Activated T-helper 2 cell treated with anti-CD3 and anti-CD28 coated beads, Interferon-gamma antibody, Interleukin-2, Interleukin-4, amounts not matched to agents 10 μg/mL and 5 μg/mL and 100 μg/mL, durations not matched to agents 14 hours and 24 hours and 36 hours (primary cell): ENCODE data around the gene MEX3C. TPM values are rescaled to one million over a fixed set of nuclear protein-coding genes. Genes with fewer than 3 reads are reported as not detected.

Experiments used
- DNase-seq: peaks from one replicate; pipeline ENCODE4 v3.0.0; 2021; ENCODE audit warnings: low spot score
- H3K27ac Mint-ChIP-seq: one replicate; pipeline ENCODE4 v1.8.0; 2021; ENCODE audit warnings: mixed read lengths
- H3K27me3 Mint-ChIP-seq: one replicate; pipeline ENCODE4 v1.8.0; 2021; ENCODE audit warnings: low read depth, mixed read lengths
- H3K36me3 Mint-ChIP-seq: one replicate; pipeline ENCODE4 v1.8.0; 2021; ENCODE audit warnings: low read depth, mixed read lengths
- H3K4me1 Mint-ChIP-seq: one replicate; pipeline ENCODE4 v1.8.0; 2021; ENCODE audit warnings: low read depth, mixed read lengths
- H3K4me3 Mint-ChIP-seq: one replicate; pipeline ENCODE4 v1.8.0; 2021; ENCODE audit warnings: low read depth, mild to moderate bottlenecking, moderate library complexity, mixed read lengths
- H3K9me3 Mint-ChIP-seq: one replicate; pipeline ENCODE4 v1.8.0; 2021; ENCODE audit warnings: mixed read lengths
- intact Hi-C: fragments of 100-400 bp; cut with micrococcal nuclease; formaldehyde crosslinking; loops from one replicate; pipeline ENCODE4 v1.15.1; 2023
- total RNA-seq: library from RNA; stranded (reverse); gene quantifications from 2 replicates; pipeline ENCODE4 v1.2.3, GENCODE V29; 2022

Gene MEX3C
- total RNA-seq, 1 donor from 2014 or later: 49.3 TPM

- Mint-ChIP-seq H3K9me3 (no peaks in the 10 kb centered on the region), H3K27me3 (no peaks in the 10 kb centered on the region), H3K27ac (no peak overlapping the region), H3K4me3 (no peak overlapping the region), H3K4me1 (peaks cover 3% of the 10 kb centered on the region), H3K36me3 (no peaks in the 10 kb centered on the region)
- intact Hi-C loops: no loop called here
- DNase-seq: no peak
Measured at GRCh38 chr18:51138936-51139335, 58.5 kb downstream of the MEX3C start.

- H3K4me1 Mint-ChIP-seq: peaks cover 3% of the 10 kb centered on the region
- no peak overlapping the region for H3K4me3 Mint-ChIP-seq
- no peaks in the 10 kb centered on the region for H3K9me3 Mint-ChIP-seq
- no peaks in the 10 kb centered on the region for H3K27me3 Mint-ChIP-seq
- intact Hi-C loops: no loop called here
- H3K27ac Mint-ChIP-seq: no peak overlapping the region
- H3K36me3 Mint-ChIP-seq: no peaks in the 10 kb centered on the region
- DNase-seq: no peak
Measured at GRCh38 chr18:51137891-51138290, 59.6 kb downstream of the MEX3C start.

GRCh38 chr18:51137026-51137729, 60.3 kb downstream of the MEX3C start:
- H3K4me1 Mint-ChIP-seq: peaks cover 3% of the 10 kb centered on the region
- H3K9me3 Mint-ChIP-seq: no peaks in the 10 kb centered on the region
- intact Hi-C loops: no loop called here
- no peak overlapping the region for H3K27ac Mint-ChIP-seq
- DNase-seq: no peak
- no peak overlapping the region for H3K4me3 Mint-ChIP-seq
- no peaks in the 10 kb centered on the region for H3K36me3 Mint-ChIP-seq
- no peaks in the 10 kb centered on the region for H3K27me3 Mint-ChIP-seq

- H3K27me3 Mint-ChIP-seq: no peaks in the 10 kb centered on the region
Measured at GRCh38 chr18:51135795-51136194, 61.7 kb downstream of the MEX3C start.

GRCh38 chr18:51135364-51135763, 62.1 kb downstream of the MEX3C start:
- Mint-ChIP-seq H3K4me1 (no peaks in the 10 kb centered on the region), H3K36me3 (no peaks in the 10 kb centered on the region), H3K9me3 (no peaks in the 10 kb centered on the region), H3K27ac (no peak overlapping the region), H3K4me3 (no peak overlapping the region), H3K27me3 (no peaks in the 10 kb centered on the region)
- intact Hi-C loops: no loop called here
- no peak for DNase-seq

More at GRCh38 chr18:51135795-51136194, 61.7 kb downstream of the MEX3C start:
- Mint-ChIP-seq H3K4me1 (no peaks in the 10 kb centered on the region), H3K36me3 (no peaks in the 10 kb centered on the region), H3K27ac (no peak overlapping the region), H3K9me3 (no peaks in the 10 kb centered on the region), H3K4me3 (no peak overlapping the region)
- intact Hi-C loops: no loop called here
- no peak for DNase-seq

- intact Hi-C loops: no loop called here
- Mint-ChIP-seq H3K27me3 (no peaks in the 10 kb centered on the region), H3K27ac (no peak overlapping the region), H3K9me3 (no peaks in the 10 kb centered on the region), H3K4me3 (no peak overlapping the region), H3K4me1 (no peaks in the 10 kb centered on the region), H3K36me3 (no peaks in the 10 kb centered on the region)
- no peak for DNase-seq
Measured at GRCh38 chr18:51134721-51135120, 62.8 kb downstream of the MEX3C start.

- H3K4me3 Mint-ChIP-seq: no peak overlapping the region
- H3K4me1 Mint-ChIP-seq: no peaks in the 10 kb centered on the region
- H3K9me3 Mint-ChIP-seq: no peaks in the 10 kb centered on the region
- intact Hi-C loops: no loop called here
- no peaks in the 10 kb centered on the region for H3K36me3 Mint-ChIP-seq
- H3K27me3 Mint-ChIP-seq: no peaks in the 10 kb centered on the region
- no peak for DNase-seq
- no peak overlapping the region for H3K27ac Mint-ChIP-seq
Measured at GRCh38 chr18:51133580-51134160, 63.8 kb downstream of the MEX3C start.

GRCh38 chr18:51132256-51132935, 65.1 kb downstream of the MEX3C start:
- Mint-ChIP-seq H3K27me3 (no peaks in the 10 kb centered on the region), H3K36me3 (no peaks in the 10 kb centered on the region), H3K4me3 (no peak overlapping the region), H3K9me3 (no peaks in the 10 kb centered on the region), H3K4me1 (no peaks in the 10 kb centered on the region), H3K27ac (no peak overlapping the region)
- DNase-seq: no peak
- intact Hi-C loops: no loop called here

GRCh38 chr18:51128533-51128932, 68.9 kb downstream of the MEX3C start:
- Mint-ChIP-seq H3K36me3 (no peaks in the 10 kb centered on the region), H3K27me3 (no peaks in the 10 kb centered on the region), H3K27ac (no peak overlapping the region), H3K4me1 (no peaks in the 10 kb centered on the region), H3K4me3 (no peak overlapping the region), H3K9me3 (no peaks in the 10 kb centered on the region)
- intact Hi-C loops: no loop called here
- DNase-seq: no peak

GRCh38 chr18:51127664-51128063, 69.8 kb downstream of the MEX3C start:
- intact Hi-C loops: no loop called here
- H3K4me3 Mint-ChIP-seq: no peak overlapping the region
- no peaks in the 10 kb centered on the region for H3K4me1 Mint-ChIP-seq
- no peaks in the 10 kb centered on the region for H3K27me3 Mint-ChIP-seq
- no peak overlapping the region for H3K27ac Mint-ChIP-seq
- DNase-seq: no peak
- H3K9me3 Mint-ChIP-seq: no peaks in the 10 kb centered on the region
- H3K36me3 Mint-ChIP-seq: no peaks in the 10 kb centered on the region

- Mint-ChIP-seq H3K36me3 (no peaks in the 10 kb centered on the region), H3K9me3 (no peaks in the 10 kb centered on the region), H3K4me3 (no peak overlapping the region), H3K27me3 (no peaks in the 10 kb centered on the region), H3K4me1 (no peaks in the 10 kb centered on the region), H3K27ac (no peak overlapping the region)
- intact Hi-C loops: no loop called here
- no peak for DNase-seq
Measured at GRCh38 chr18:51125976-51126375, 71.5 kb downstream of the MEX3C start.
